Spinal cord (tissue), 10 donors: ENCODE measurements around the gene C4BPA. TPM values are rescaled to one million over a fixed set of nuclear protein-coding genes. Genes with fewer than 3 reads are reported as not detected.

Experiments used
- DNase-seq, 6 donors: peaks; one replicate each; pipeline versions ENCODE4 v3.0.0 to v3.0.0-alpha.2; 2013 to 2015; ENCODE audit warnings: low spot score in 6 of 6, low read depth in 4 of 6
- H3K27ac ChIP-seq: one replicate; pipeline ENCODE4 v1.5.1; 2013; ENCODE audit warnings: low read depth, low read length, control low read depth
- H3K27me3 ChIP-seq: one replicate; pipeline ENCODE4 v1.6.1; 2013; ENCODE audit warnings: low read length; ENCODE audit not compliant: control insufficient read depth, insufficient read depth
- H3K36me3 ChIP-seq: one replicate; pipeline ENCODE4 v1.6.1; 2013; ENCODE audit warnings: low read length; ENCODE audit not compliant: control insufficient read depth, insufficient read depth
- H3K4me1 ChIP-seq: one replicate; pipeline ENCODE4 v1.6.1; 2013; ENCODE audit warnings: low read length; ENCODE audit not compliant: control insufficient read depth, insufficient read depth
- H3K4me3 ChIP-seq: one replicate; pipeline ENCODE4 v1.5.1; 2013; ENCODE audit warnings: low read depth, low read length, control low read depth
- H3K9me3 ChIP-seq: one replicate; pipeline ENCODE4 v1.6.1; 2013; ENCODE audit warnings: low read length; ENCODE audit not compliant: control insufficient read depth, insufficient read depth
- WGBS: methylation state at CpG from one replicate; pipeline ENCODE4 v1.1.5; 2013; ENCODE audit warnings: missing lambda C conversion rate; ENCODE audit not compliant: insufficient coverage; 5-methylcytosine and 5-hydroxymethylcytosine counted together
- polyA plus RNA-seq, 2 donors: library from polyadenylated mRNA; unstranded; fragments of 120-200 nt; gene quantifications; one replicate each; pipeline ENCODE4 v1.2.1, GENCODE V29; 2013; ENCODE audit not compliant: insufficient read length in 2 of 2
- small RNA-seq: library from RNA; depleted of rRNA; stranded (forward); fragments of <200 nt; gene quantifications from one replicate; pipeline ENCODE3, GENCODE V24; 2014; ENCODE audit warnings: low replicate concordance
- total RNA-seq, 2 donors: library from RNA; depleted of rRNA in 1 of 2; stranded (reverse); fragments of 120-200 nt in 1 of 2; fragments of >200 nt in 1 of 2; gene quantifications; one replicate each; pipeline versions ENCODE4 v1.2.3 to v1.2.4, GENCODE V29; 2013 to 2014
- donor health status: healthy.

C4BPA gene
- total and polyA plus RNA-seq, 4 donors: 0.11 to 0.50 (median 0.20) TPM; not detected in 1

- Histone ChIP-seq H3K9me3 (no peaks in the 10 kb centered on the region), H3K27me3 (no peaks in the 10 kb centered on the region), H3K4me1 (no peaks in the 10 kb centered on the region), H3K27ac (no peak overlapping the region), H3K4me3 (no peak overlapping the region), H3K36me3 (no peaks in the 10 kb centered on the region)
- WGBS: no CpG with 5 or more reads among the region's 1 CpG
- no peak for DNase-seq
Observed at GRCh38 chr1:207194197-207194596, 90.2 kb downstream of the C4BPA start.

Small RNAs within 50 kb of the gene (small RNA-seq; reads per million reads assigned to genes)
- not detected for gene AL445493.1

Other genes with a start within 250 kb of the C4BPA start
- gene IL20, start 238.6 kb upstream of the C4BPA start, total RNA-seq: not detected
- gene IL20, start 238.6 kb upstream of the C4BPA start, polyA plus RNA-seq: not detected
- gene IL24, start 206.8 kb upstream of the C4BPA start, total RNA-seq: not detected
- gene IL24, start 206.8 kb upstream of the C4BPA start, polyA plus RNA-seq: under 1 TPM; 0.29 to 0.52 TPM
- gene FCMR, start 182.3 kb upstream of the C4BPA start, total RNA-seq: 1 to 10 TPM in 1 of 2 donors, under 1 TPM in 1; 0.89 to 1.3 TPM
- gene FCMR, start 182.3 kb upstream of the C4BPA start, polyA plus RNA-seq: 1 to 10 TPM; 1.9 TPM
- under 1 TPM; 0.10 to 0.33 TPM for gene PIGR, start 157.8 kb upstream of the C4BPA start, total RNA-seq
- gene PIGR, start 157.8 kb upstream of the C4BPA start, polyA plus RNA-seq: under 1 TPM in 1 of 2 donors, not detected in 1; 0.03 TPM
- under 1 TPM in 1 of 2 donors, not detected in 1; 0.20 TPM for gene FCAMR, start 133.8 kb upstream of the C4BPA start, total RNA-seq
- under 1 TPM in 1 of 2 donors, not detected in 1; 0.12 TPM for gene FCAMR, start 133.8 kb upstream of the C4BPA start, polyA plus RNA-seq
- gene C1orf116, start 71.5 kb upstream of the C4BPA start, total RNA-seq: under 1 TPM; 0.10 to 0.11 TPM
- gene C1orf116, start 71.5 kb upstream of the C4BPA start, polyA plus RNA-seq: under 1 TPM; 0.24 to 0.30 TPM
- 10 to 100 TPM; 12.2 to 29.0 TPM for gene YOD1, start 53.0 kb upstream of the C4BPA start, total RNA-seq
- 10 to 100 TPM in 1 of 2 donors, 1 to 10 TPM in 1; 7.5 to 12.9 TPM for gene YOD1, start 53.0 kb upstream of the C4BPA start, polyA plus RNA-seq
- gene PFKFB2, start 51.0 kb upstream of the C4BPA start, total RNA-seq: 10 to 100 TPM; 13.3 to 15.7 TPM
- 10 to 100 TPM; 10.7 to 11.0 TPM for gene PFKFB2, start 51.0 kb upstream of the C4BPA start, polyA plus RNA-seq
- under 1 TPM in 1 of 2 donors, not detected in 1; 0.20 TPM for gene C4BPB, start 15.4 kb upstream of the C4BPA start, total RNA-seq
- under 1 TPM; 0.13 to 0.32 TPM for gene C4BPB, start 15.4 kb upstream of the C4BPA start, polyA plus RNA-seq
- 10 to 100 TPM; 29.9 to 32.4 TPM for gene CD55, start 217.4 kb downstream of the C4BPA start, total RNA-seq
- gene CD55, start 217.4 kb downstream of the C4BPA start, polyA plus RNA-seq: 10 to 100 TPM; 11.3 to 14.3 TPM